ENCODE measurements around the gene LRRC49.

The LRRC49 gene

GRCh38 chr15:70880781-70881180 lies 11.8 kb upstream of the LRRC49 start:
- no peak for TF ChIP-seq CTCF (IDR thresholded peaks at IDR 0.05; ENCODE audit: extremely low read depth, insufficient read depth, missing control alignments)
- in situ Hi-C loops (cut with MboI; ENCODE audit: low pct_unique_long_range_greater_than_20kb, low sequenced_read_pairs, unreplicated experiment), result no loop called here
- no peak for DNase-seq (ENCODE audit: low spot score)

- in situ Hi-C loops (cut with MboI; ENCODE audit: low pct_unique_long_range_greater_than_20kb, low sequenced_read_pairs, unreplicated experiment), result no loop called here
- TF ChIP-seq CTCF (IDR thresholded peaks at IDR 0.05; ENCODE audit: extremely low read depth, insufficient read depth, missing control alignments), result no peak
- no peak for DNase-seq (ENCODE audit: low spot score)
These were observed 10.3 kb upstream of the LRRC49 start for GRCh38 chr15:70882361-70882760.

DNA sequence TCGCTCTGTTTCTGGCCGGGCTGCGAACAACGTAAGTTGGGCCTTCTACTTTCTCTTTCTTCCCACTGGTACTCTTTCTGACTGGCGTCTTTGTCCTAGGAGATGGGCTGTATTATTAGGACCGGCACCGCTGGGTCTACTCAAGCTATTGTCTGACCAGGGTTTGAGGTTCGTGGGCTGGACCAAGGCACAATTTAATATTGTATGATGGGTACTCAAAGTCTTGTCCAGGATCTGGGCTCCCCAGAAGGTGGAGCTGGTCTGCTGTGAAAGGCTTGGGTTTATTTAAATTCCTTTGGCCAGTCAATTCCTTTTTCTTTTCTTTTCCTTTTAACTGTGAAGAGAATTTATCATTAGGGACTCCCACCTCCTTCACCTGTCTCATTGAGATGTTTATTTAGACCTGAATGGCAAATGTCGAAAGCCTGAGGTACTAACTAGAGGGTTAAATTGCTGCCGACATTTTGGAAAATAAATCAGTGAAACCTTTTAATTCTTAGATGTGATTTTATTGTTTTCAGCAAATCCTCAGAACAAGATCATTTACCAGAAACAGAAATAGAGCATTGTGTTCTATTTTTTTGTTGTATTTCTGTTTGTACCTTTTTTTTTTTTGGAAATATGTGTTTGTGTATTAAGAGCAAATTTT lies 410 bp downstream of the LRRC49 start:
- no peak for DNase-seq (ENCODE audit: low spot score)
- in situ Hi-C loops (cut with MboI; ENCODE audit: low pct_unique_long_range_greater_than_20kb, low sequenced_read_pairs, unreplicated experiment), result no loop called here
- TF ChIP-seq CTCF (IDR thresholded peaks at IDR 0.05; ENCODE audit: extremely low read depth, insufficient read depth, missing control alignments), result peak; percentile 55

- no peak for TF ChIP-seq CTCF (IDR thresholded peaks at IDR 0.05; ENCODE audit: extremely low read depth, insufficient read depth, missing control alignments)
- in situ Hi-C loops (cut with MboI; ENCODE audit: low pct_unique_long_range_greater_than_20kb, low sequenced_read_pairs, unreplicated experiment), result no loop called here
- DNase-seq (ENCODE audit: low spot score), result no peak
These were observed 9.5 kb downstream of the LRRC49 start for GRCh38 chr15:70902107-70902506.

DNA sequence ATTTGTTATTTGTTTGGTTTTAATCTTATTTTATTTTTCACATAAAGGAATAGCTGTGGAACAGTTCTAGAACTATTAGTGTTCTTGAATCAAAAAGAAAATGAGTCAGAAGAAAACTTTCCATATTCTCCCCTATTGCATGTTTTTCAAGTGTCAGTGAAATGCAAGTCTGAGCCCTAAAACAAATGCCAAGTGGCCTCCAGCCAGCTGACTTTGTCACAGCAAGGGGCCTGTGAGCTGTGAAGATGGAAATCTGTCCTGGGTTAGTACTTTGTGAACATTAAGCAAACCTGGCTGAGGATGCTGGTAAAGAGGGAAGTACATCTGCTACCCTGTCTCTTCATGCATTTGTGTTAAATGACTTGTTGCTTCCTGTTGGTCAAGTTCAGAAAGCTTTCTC lies 14.2 kb downstream of the LRRC49 start:
- no peak for TF ChIP-seq CTCF (IDR thresholded peaks at IDR 0.05; ENCODE audit: extremely low read depth, insufficient read depth, missing control alignments)
- in situ Hi-C loops (cut with MboI; ENCODE audit: low pct_unique_long_range_greater_than_20kb, low sequenced_read_pairs, unreplicated experiment), result no loop called here
- DNase-seq (ENCODE audit: low spot score), result no peak

DNA sequence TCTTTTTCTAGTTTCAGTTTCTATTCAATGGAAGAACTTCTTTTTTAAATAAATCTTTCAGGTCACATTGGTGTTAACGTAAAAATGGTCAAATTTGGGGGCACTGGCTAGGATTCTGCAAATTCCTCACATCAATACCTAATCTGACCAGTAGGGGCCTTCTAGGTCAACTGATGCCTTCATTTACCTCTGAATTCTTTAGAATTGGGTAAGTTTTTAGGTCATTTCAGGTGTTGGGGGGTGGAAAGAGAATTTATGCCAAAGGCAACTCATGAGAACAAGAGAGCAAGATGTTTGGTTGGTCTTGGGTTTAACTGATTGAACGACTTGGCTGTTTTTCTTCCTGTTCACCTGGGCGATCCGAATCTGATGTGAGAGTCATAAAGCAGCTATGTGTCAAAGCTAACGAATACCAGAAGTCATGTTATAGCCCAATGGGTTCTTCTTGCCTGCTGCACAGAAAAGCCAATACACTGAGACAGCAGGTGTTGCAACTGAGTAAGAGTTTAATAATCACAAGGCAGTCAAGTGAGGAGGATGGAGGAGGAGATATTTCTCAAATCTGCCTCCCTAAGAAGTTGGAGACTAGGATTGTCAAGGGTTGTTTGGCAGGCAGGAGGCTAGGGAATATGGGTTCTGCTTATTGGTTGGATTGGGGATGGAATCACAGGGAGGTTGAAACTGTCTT lies 15.3 kb downstream of the LRRC49 start:
- TF ChIP-seq CTCF (IDR thresholded peaks at IDR 0.05; ENCODE audit: extremely low read depth, insufficient read depth, missing control alignments), result no peak
- no peak for DNase-seq (ENCODE audit: low spot score)
- in situ Hi-C loops (cut with MboI; ENCODE audit: low pct_unique_long_range_greater_than_20kb, low sequenced_read_pairs, unreplicated experiment), result no loop called here
